HG03139 (cell line): ENCODE data around the gene SPDYC.
"Not testable (repeated sequence)": the region's sequence is repeated elsewhere in the genome, so short reads cannot be mapped to it uniquely, and the experiment has no call there.

Experiments used
- ATAC-seq: cut with Tn5 transposase; IDR thresholded peaks from one replicate; pipeline ENCODE4 v1.9.1; 2021; ENCODE audit not compliant: unreplicated experiment

The SPDYC gene

GRCh38 chr11:65167656-65168055 lies 2.4 kb upstream of the SPDYC start:
- no peak for ATAC-seq

DNA sequence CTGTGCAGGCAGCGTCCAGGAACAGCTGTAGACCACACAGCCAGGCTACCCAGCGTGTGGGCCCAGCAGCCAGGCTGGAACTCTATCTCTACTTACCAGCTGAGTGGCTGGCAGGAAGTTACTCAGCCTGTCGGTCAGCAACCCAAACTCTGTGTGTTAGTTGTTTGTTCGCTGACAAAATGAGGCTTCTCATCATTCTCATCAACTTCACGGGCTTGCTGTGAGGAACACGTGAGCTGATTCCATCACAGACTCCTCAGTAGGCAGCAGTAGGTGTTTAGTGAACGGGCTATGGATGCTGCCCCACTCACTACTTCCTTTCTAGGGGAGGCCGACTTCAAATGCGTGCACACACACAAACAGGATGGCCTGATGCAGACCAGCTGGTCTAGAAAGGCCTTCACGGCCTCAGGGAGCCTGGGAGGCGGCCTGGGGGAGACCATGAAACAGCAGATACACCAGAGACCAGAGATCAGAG lies 830 bp upstream of the SPDYC start:
- ATAC-seq = no peak

DNA sequence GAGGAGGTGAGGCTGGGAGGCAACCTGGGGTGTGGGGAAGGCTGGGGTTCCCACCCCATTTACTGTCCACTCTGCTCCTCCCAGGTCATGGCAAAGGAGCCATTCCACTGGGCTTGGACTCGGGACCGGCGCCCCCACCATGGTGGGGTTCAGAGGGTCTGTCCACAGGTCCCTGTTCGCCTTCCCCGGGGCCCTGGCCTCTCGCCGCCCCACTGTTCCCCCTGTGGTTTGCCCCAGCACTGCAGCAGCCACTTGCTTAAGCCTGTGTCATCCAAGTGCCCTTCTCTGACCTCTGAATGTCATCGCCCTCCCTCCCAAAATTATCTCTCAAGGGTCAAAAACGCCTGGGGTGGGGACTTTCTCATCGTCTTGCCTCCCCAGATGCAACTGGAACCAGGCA lies 2.6 kb downstream of the SPDYC start:
- ATAC-seq = no peak

DNA sequence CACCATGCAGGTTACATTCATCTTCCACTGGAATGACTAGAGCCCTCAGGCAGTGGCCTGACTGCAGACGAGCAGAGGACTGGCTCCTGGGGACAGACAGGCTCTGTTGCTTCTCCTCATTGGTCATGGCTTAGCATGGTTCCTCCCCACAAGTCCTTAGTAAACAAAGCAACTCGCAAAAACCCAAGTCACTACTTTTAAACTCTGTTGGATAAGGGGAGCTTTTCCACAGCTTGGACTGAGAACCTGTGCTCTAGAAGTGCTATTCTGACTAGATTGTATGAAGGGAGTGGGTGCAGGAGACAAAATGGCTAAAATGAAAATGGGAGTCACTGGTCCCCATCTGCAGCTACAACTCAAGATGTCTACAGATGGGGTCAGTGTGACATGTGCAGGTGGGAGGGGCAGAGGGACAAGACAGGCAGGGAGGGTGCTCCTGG lies 4.6 kb downstream of the SPDYC start:
- not testable (repeated sequence) for ATAC-seq

- peak; percentile 55 for ATAC-seq
These were observed 11.0 kb downstream of the SPDYC start for GRCh38 chr11:65180877-65181568.

- peak; percentile 32 for ATAC-seq
These were observed 11.7 kb downstream of the SPDYC start, which contains the start of gene CAPN1 for GRCh38 chr11:65181569-65182257. TSS of gene CAPN1 (plus strand) at chr11:65181928. CDS start at chr11:65182702, 774 bp downstream.

DNA sequence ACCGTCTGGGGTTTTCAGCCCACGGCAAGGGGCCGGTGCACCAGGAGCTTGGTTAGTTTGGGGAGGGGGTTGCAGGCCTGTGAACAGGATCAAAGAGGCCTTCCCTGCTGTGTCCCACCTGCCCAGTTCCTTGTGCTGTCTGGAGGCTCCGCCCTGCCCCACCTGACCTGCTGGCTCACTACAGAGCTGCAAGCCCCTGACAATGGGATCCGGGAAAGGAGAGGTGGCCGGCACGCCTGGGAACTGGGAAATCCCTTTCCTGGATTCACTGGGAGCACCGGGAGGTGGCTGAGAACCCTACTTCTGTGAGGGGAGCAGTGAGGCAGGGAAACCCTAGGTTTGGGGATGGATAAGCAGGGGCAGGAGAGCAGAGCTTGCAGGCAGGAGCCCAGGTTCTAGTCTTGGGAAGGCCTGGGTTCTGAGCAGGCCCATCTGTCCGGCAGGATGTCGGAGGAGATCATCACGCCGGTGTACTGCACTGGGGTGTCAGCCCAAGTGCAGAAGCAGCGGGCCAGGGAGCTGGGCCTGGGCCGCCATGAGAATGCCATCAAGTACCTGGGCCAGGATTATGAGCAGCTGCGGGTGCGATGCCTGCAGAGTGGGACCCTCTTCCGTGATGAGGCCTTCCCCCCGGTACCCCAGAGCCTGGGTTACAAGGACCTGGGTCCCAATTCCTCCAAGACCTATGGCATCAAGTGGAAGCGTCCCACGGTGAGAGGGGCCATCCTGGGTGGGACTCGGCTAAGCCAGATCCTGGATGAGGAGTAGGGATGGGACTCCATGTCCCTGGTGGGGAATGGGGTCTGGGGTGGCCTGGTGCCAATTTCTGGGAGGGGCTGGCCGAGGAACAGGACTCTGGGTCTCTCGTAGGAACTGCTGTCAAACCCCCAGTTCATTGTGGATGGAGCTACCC lies 12.5 kb downstream of the SPDYC start:
- no peak for ATAC-seq

DNA sequence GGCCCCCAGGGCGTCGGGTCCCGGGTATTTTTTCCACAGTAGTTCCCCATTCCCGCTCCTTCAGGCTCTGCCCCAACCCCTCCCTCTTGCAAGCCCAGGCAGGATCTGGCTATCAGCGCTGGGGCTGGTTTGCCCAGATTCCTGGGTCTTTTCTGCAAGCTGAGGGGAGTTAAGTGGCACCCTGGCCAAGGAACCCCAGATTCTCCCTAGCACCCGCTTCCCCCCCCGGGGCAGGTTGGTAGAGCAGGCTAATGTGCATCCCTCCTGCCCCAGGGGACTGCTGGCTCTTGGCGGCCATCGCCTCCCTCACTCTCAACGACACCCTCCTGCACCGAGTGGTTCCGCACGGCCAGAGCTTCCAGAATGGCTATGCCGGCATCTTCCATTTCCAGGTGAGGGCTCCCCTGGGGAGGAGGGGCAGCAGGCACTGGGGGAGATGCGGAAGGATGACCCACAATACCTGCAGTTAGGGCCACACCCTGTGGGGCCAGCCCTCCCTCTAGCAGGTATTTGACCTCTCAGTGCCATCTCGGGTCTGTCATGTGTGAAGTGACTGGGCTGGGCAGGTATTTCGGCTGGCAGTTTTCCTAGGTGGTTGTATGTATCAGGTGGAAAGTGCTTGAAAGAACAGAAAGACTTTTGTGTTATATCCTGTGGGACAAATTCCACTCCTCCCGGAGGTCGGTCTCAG lies 13.3 kb downstream of the SPDYC start:
- no peak for ATAC-seq

DNA sequence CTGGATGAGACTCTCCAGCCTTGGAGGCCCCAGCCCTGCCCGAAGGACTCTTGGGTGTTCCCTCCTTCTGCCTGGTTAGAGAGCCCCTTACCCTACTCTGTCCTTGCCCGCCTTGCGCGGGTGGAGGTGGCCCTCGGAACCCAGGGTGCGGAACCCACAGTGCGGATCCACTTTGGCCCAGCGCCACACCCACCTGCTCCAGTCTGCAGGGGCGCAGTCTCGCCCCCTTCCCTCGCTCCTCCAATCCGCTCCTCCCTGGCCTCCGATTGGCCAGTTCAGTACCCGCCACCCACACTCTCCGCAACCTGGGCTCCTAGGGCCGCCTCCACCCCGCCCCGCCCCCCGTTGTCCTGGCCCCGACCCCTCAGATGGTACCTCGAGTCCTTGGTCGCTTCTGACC lies 14.1 kb downstream of the SPDYC start:
- no peak for ATAC-seq

DNA sequence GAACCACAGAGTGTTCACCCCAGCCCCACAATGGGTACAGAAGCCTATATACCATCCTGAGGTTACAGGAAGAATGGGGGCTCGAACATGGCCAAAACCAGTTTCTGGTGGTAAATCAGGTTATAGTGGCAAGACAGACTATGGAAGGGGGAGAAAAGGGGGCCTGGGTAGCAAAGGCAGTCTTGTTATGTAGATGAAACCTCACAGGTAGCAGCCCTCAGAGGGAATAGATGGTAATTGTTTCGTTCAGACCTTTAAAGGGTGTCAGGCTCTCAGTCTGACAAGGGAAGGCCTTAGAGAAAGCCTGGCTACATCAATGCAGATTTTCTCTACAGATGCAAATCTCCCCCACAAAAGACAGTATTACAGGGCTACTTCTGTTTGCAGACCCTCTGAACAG lies 15.1 kb downstream of the SPDYC start:
- ATAC-seq = no peak

DNA sequence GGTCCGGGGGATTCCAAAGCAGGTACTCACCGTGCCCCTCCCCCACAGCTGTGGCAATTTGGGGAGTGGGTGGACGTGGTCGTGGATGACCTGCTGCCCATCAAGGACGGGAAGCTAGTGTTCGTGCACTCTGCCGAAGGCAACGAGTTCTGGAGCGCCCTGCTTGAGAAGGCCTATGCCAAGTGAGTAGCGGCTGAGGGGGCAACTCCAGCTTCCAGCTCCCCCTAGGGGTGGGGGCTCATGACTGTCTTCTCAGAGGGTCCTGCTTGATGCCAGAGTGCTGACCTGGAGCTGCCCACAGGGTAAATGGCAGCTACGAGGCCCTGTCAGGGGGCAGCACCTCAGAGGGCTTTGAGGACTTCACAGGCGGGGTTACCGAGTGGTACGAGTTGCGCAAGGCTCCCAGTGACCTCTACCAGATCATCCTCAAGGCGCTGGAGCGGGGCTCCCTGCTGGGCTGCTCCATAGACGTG lies 15.9 kb downstream of the SPDYC start:
- ATAC-seq = no peak

- no peak for ATAC-seq
These were observed 16.7 kb downstream of the SPDYC start for GRCh38 chr11:65186701-65187100.

DNA sequence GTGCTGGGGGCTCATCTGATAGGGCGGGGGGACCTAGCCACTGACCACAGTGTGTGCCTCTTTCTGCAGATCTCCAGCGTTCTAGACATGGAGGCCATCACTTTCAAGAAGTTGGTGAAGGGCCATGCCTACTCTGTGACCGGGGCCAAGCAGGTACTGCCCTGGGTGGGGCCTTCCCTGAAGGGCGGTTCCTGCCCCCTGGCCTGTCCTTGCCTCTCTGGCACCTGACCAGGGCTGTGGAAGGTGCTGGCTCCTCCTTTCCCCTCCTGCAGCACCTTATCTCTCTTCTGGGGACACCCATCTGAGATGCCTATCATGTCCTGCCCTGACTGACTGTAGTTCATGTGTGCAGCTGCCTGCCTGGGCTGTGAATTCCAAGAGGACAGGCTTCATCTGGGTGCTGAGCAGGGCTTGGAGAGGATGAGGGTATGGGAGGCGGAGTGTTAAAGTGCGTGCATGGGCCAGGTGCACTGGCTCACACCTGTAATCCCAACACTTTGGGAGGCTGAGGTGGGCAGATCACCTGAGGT lies 17.2 kb downstream of the SPDYC start:
- no peak for ATAC-seq

GRCh38 chr11:65187971-65188461 lies 18.0 kb downstream of the SPDYC start:
- no peak for ATAC-seq

GRCh38 chr11:65188486-65188885 lies 18.5 kb downstream of the SPDYC start:
- no peak for ATAC-seq

DNA sequence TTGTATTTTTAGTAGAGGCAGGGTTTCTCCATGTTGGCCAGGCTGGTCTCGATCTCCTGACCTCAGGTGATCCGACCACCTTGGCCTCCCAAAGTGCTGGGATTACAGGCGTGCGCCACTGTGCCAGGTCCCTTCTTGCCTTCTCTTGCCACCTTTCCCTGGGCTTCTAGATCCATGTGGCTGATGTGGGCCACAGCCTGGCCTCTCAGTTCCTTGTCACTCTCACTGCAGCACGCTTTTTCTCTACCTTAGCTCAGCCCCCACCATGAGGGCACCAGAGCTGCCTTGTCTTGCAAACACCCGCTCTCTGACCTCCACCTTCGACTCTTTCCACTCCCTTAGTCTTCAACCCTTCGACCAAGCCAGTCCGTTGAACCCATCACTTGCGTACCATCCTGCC lies 19.2 kb downstream of the SPDYC start:
- no peak for ATAC-seq

- no peak for ATAC-seq
These were observed 24.5 kb downstream of the SPDYC start for GRCh38 chr11:65194564-65194963.

DNA sequence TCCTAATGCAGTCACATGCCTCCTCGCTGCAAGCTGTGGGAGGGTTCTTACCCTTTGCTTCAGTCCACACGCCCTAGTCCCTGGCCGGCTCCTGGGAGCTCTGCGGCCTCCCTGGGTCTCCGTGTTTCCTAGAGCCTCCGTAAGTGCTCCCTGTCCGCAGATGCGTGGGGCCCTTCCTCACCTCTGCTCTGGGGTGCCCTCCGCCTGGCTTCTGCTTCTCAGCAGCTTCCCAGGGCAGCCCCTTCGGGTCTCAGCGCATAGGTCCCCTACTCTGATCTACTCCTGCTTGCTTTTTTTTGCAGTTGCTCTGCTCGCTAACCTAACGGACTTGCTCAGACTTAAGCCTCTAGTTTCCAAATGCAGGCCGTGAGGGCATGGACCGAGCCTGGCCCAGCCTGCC lies 34.1 kb downstream of the SPDYC start:
- no peak for ATAC-seq

DNA sequence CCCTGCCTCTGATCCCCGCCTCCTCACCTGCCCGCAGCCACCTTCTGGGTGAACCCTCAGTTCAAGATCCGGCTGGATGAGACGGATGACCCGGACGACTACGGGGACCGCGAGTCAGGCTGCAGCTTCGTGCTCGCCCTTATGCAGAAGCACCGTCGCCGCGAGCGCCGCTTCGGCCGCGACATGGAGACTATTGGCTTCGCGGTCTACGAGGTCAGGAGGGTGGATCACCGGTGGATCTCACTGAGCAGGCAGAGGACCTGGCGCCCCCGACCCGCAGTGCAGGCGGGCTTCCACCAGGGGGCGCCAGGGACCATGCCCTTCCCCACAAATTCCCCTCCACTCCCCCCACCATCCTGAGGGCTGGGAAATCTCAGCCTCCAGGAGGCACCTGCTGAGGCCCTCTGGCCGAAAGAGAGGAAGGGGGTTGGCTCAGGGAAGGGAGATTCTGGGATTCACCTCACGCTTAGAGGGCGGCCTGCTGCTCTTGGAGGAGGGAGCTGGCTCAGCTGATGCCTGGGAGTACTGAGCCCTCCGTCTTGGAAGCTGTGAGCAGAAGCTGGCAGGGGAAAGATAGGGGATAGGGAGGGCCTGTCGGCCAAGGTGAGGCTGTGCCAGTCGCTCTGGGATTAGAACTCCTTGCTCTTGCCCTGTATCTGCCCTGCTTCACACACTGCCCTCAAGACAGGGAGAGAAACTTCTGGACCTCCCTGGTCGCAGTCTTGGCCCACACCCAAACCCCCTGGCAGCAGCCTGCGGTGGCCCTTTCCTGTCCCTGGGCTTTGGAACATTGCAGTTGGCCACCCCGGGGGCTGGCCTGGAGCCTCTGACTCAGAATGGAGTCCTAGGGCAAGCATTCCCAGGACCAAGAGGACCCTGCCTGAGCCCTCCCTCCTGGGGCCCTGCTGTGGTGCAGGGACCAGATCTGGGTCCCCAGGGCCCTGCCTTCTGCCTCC lies 34.9 kb downstream of the SPDYC start:
- ATAC-seq = no peak
